ENCODE measurements around the gene HDLBP.
"Not testable (repeated sequence)": the region's sequence is repeated elsewhere in the genome, so short reads cannot be mapped to it uniquely, and the experiment has no call there.

The HDLBP gene

GRCh38 chr2:241282555-241282954, 32.9 kb downstream of the HDLBP start:
- no peak for DNase-seq (ENCODE audit: low read depth, low spot score)
- peaks cover 11% of the 10 kb centered on the region for H3K36me3 ChIP-seq (ENCODE audit: insufficient read depth, insufficient read length, low read length)
- no peak overlapping the region for H3K4me3 ChIP-seq (ENCODE audit: insufficient read length, low read depth)
- no peaks in the 10 kb centered on the region for H3K9me3 ChIP-seq (ENCODE audit: insufficient read depth, low read length)
- peaks cover 2% of the 10 kb centered on the region for H3K4me1 ChIP-seq (ENCODE audit: insufficient read depth, insufficient read length)
- TF ChIP-seq SUZ12 (IDR thresholded peaks at IDR 0.05; ENCODE audit: extremely low read depth, insufficient read depth, insufficient read length) (no peak), YY1 (IDR thresholded peaks at IDR 0.05; ENCODE audit: insufficient read depth, insufficient read length) (no peak), ZNF274 (IDR thresholded peaks at IDR 0.05; ENCODE audit: low read depth, low read length) (no peak)
- H3K27me3 ChIP-seq (ENCODE audit: insufficient read depth, insufficient read length), result no peaks in the 10 kb centered on the region
- no peak overlapping the region for H3K9ac ChIP-seq (ENCODE audit: insufficient read length, low read depth)

GRCh38 chr2:241280291-241280690, 35.2 kb downstream of the HDLBP start:
- Histone ChIP-seq H3K9me3 (ENCODE audit: insufficient read depth, low read length) (peaks cover 14% of the 10 kb centered on the region; the same call in 1 of the 2 replicates), H3K9ac (ENCODE audit: insufficient read length, low read depth) (no peak overlapping the region)
- no peak for TF ChIP-seq SUZ12 (IDR thresholded peaks at IDR 0.05; ENCODE audit: extremely low read depth, insufficient read depth, insufficient read length)
- TF ChIP-seq ZNF274 (IDR thresholded peaks at IDR 0.05; ENCODE audit: low read depth, low read length), result no peak
- no peak for TF ChIP-seq YY1 (IDR thresholded peaks at IDR 0.05; ENCODE audit: insufficient read depth, insufficient read length)

GRCh38 chr2:241279828-241280227, 35.6 kb downstream of the HDLBP start:
- Histone ChIP-seq H3K4me1 (ENCODE audit: insufficient read depth, insufficient read length) (peaks cover 2% of the 10 kb centered on the region), H3K9ac (ENCODE audit: insufficient read length, low read depth) (no peak overlapping the region), H3K27me3 (ENCODE audit: insufficient read depth, insufficient read length) (no peaks in the 10 kb centered on the region), H3K4me3 (ENCODE audit: insufficient read length, low read depth) (no peak overlapping the region), H3K9me3 (ENCODE audit: insufficient read depth, low read length) (peaks cover 14% of the 10 kb centered on the region; the same call in 1 of the 2 replicates), H3K36me3 (ENCODE audit: insufficient read depth, insufficient read length, low read length) (peaks cover under 1% of the 10 kb centered on the region)
- DNase-seq (ENCODE audit: low read depth, low spot score), result no peak
- TF ChIP-seq YY1 (IDR thresholded peaks at IDR 0.05; ENCODE audit: insufficient read depth, insufficient read length) (no peak), SUZ12 (IDR thresholded peaks at IDR 0.05; ENCODE audit: extremely low read depth, insufficient read depth, insufficient read length) (no peak), ZNF274 (IDR thresholded peaks at IDR 0.05; ENCODE audit: low read depth, low read length) (no peak)

More at GRCh38 chr2:241280291-241280690, 35.2 kb downstream of the HDLBP start:
- Histone ChIP-seq H3K4me1 (ENCODE audit: insufficient read depth, insufficient read length) (peaks cover 2% of the 10 kb centered on the region), H3K36me3 (ENCODE audit: insufficient read depth, insufficient read length, low read length) (peaks cover 5% of the 10 kb centered on the region), H3K27me3 (ENCODE audit: insufficient read depth, insufficient read length) (no peaks in the 10 kb centered on the region), H3K4me3 (ENCODE audit: insufficient read length, low read depth) (no peak overlapping the region)
- no peak for DNase-seq (ENCODE audit: low read depth, low spot score)

GRCh38 chr2:241279413-241279812, 36.1 kb downstream of the HDLBP start:
- Histone ChIP-seq H3K9me3 (ENCODE audit: insufficient read depth, low read length) (peaks cover 14% of the 10 kb centered on the region; the same call in 1 of the 2 replicates), H3K27me3 (ENCODE audit: insufficient read depth, insufficient read length) (no peaks in the 10 kb centered on the region), H3K36me3 (ENCODE audit: insufficient read depth, insufficient read length, low read length) (peaks cover 3% of the 10 kb centered on the region), H3K9ac (ENCODE audit: insufficient read length, low read depth) (no peak overlapping the region), H3K4me1 (ENCODE audit: insufficient read depth, insufficient read length) (peaks cover 2% of the 10 kb centered on the region), H3K4me3 (ENCODE audit: insufficient read length, low read depth) (no peak overlapping the region)
- DNase-seq (ENCODE audit: low read depth, low spot score), result no peak
- TF ChIP-seq YY1 (IDR thresholded peaks at IDR 0.05; ENCODE audit: insufficient read depth, insufficient read length), result no peak
- no peak for TF ChIP-seq ZNF274 (IDR thresholded peaks at IDR 0.05; ENCODE audit: low read depth, low read length)
- TF ChIP-seq SUZ12 (IDR thresholded peaks at IDR 0.05; ENCODE audit: extremely low read depth, insufficient read depth, insufficient read length), result no peak

- not testable (repeated sequence) for DNase-seq (ENCODE audit: low read depth, low spot score); H3K9ac ChIP-seq (ENCODE audit: insufficient read length, low read depth); H3K36me3 ChIP-seq (ENCODE audit: insufficient read depth, insufficient read length, low read length); H3K4me3 ChIP-seq (ENCODE audit: insufficient read length, low read depth); H3K27me3 ChIP-seq (ENCODE audit: insufficient read depth, insufficient read length); H3K4me1 ChIP-seq (ENCODE audit: insufficient read depth, insufficient read length)
- peaks cover 14% of the 10 kb centered on the region; the same call in 1 of the 2 replicates for H3K9me3 ChIP-seq (ENCODE audit: insufficient read depth, low read length)
These were observed 37.2 kb downstream of the HDLBP start for GRCh38 chr2:241278306-241278705.

GRCh38 chr2:241275910-241276309, 39.6 kb downstream of the HDLBP start:
- Histone ChIP-seq H3K4me1 (ENCODE audit: insufficient read depth, insufficient read length) (peaks cover 6% of the 10 kb centered on the region), H3K27me3 (ENCODE audit: insufficient read depth, insufficient read length) (no peaks in the 10 kb centered on the region), H3K9me3 (ENCODE audit: insufficient read depth, low read length) (peaks cover 14% of the 10 kb centered on the region; the same call in 1 of the 2 replicates), H3K4me3 (ENCODE audit: insufficient read length, low read depth) (no peak overlapping the region), H3K36me3 (ENCODE audit: insufficient read depth, insufficient read length, low read length) (peaks cover 12% of the 10 kb centered on the region), H3K9ac (ENCODE audit: insufficient read length, low read depth) (no peak overlapping the region)
- DNase-seq (ENCODE audit: low read depth, low spot score), result no peak
- TF ChIP-seq ZNF274 (IDR thresholded peaks at IDR 0.05; ENCODE audit: low read depth, low read length) (no peak), SUZ12 (IDR thresholded peaks at IDR 0.05; ENCODE audit: extremely low read depth, insufficient read depth, insufficient read length) (no peak), YY1 (IDR thresholded peaks at IDR 0.05; ENCODE audit: insufficient read depth, insufficient read length) (no peak)

- H3K4me3 ChIP-seq (ENCODE audit: insufficient read length, low read depth), result no peak overlapping the region
- H3K9me3 ChIP-seq (ENCODE audit: insufficient read depth, low read length), result peaks cover 14% of the 10 kb centered on the region; the same call in 1 of the 2 replicates
- no peak for TF ChIP-seq YY1 (IDR thresholded peaks at IDR 0.05; ENCODE audit: insufficient read depth, insufficient read length)
- TF ChIP-seq ZNF274 (IDR thresholded peaks at IDR 0.05; ENCODE audit: low read depth, low read length), result no peak
- TF ChIP-seq SUZ12 (IDR thresholded peaks at IDR 0.05; ENCODE audit: extremely low read depth, insufficient read depth, insufficient read length), result no peak
- H3K36me3 ChIP-seq (ENCODE audit: insufficient read depth, insufficient read length, low read length), result peaks cover 16% of the 10 kb centered on the region
- no peak overlapping the region for H3K9ac ChIP-seq (ENCODE audit: insufficient read length, low read depth)
- H3K4me1 ChIP-seq (ENCODE audit: insufficient read depth, insufficient read length), result peaks cover 9% of the 10 kb centered on the region
- no peaks in the 10 kb centered on the region for H3K27me3 ChIP-seq (ENCODE audit: insufficient read depth, insufficient read length)
- DNase-seq (ENCODE audit: low read depth, low spot score), result no peak
These were observed 40.0 kb downstream of the HDLBP start for GRCh38 chr2:241275504-241275903.
